Measurements from ENCODE around the gene ASMTL. TPM values are rescaled to one million over a fixed set of nuclear protein-coding genes. Genes with fewer than 3 reads are reported as not detected.

Gene ASMTL, protein sequence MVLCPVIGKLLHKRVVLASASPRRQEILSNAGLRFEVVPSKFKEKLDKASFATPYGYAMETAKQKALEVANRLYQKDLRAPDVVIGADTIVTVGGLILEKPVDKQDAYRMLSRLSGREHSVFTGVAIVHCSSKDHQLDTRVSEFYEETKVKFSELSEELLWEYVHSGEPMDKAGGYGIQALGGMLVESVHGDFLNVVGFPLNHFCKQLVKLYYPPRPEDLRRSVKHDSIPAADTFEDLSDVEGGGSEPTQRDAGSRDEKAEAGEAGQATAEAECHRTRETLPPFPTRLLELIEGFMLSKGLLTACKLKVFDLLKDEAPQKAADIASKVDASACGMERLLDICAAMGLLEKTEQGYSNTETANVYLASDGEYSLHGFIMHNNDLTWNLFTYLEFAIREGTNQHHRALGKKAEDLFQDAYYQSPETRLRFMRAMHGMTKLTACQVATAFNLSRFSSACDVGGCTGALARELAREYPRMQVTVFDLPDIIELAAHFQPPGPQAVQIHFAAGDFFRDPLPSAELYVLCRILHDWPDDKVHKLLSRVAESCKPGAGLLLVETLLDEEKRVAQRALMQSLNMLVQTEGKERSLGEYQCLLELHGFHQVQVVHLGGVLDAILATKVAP
- 27.8 and 32.5 TPM in 2 replicates for total RNA-seq

DNA sequence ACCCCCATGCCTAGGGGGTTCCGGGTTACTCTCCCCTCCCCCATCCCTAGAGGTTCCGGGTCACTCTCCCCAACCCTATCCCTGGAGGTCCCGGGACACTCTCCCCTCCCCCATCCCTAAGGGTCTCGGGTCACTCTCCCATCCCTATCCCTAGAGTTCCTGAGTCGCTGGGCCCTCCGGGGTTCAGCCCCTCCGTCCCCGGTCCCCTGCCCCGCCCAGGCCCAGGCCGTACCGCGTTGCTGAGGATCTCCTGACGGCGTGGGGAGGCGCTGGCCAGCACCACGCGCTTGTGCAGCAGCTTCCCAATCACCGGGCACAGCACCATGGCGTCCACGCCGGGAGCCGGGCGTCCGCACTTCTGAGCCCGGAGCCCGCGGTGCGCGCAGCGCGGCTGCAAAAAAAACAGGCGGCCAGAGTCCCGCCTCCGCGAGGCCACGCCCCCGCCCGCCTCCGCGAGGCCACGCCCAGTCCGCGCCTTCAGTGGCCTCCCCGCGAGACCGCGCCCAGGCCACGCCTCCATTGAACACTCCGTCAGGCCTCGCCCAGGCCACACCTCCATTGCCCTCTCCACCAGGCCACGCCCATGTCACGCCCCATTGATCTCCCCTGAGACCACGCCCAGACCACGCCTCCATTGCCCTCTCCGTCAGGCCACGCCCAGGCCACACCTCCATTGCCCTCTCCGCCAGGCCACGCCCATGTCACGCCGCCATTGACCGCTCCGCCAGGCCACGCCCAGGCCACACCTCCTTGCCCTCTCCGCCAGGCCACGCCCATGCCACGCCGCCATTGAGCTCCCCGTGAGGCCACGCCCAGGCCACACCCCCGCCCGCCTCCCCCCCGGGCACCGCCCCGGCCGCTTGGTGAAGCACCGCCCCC is at the start of gene ASMTL:
Gene ASMTL, minus strand, starts transcription at position 394 of the 879 bp plus-strand sequence. Its CDS starts 69 bp downstream, at position 325.

DNA sequence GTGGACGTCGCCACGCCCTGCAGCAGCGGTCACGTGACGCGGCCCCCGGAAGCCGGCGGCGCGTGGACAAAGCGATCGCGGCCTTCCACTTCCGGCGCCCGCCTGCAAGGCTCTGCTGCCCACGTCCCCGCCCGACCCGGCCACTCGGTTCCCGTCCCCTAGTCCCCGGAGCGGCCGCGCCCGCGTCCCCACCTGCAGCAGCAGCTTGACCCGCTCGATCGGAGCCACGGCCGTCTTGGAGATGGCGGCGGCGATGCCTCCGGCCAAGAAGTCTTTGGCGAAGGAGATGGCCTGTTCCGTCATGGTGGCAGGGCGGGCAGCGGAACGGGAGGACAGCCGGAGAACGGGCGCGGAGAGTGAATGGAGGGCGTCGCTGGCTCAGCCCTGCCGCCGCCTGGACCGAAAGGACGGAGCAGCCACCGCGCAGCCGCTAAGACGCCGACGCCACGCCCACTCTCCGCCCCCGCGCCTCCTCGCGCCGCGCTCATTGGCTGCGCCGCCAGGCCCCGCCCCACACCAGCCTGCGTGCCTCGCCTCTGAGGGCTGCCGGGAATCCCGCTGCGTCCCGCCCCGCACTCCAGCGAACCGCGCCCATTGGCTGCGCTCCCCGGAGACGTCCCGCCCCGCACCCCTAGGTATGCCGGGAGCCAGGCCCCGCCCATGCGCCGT is 60.9 kb downstream of the ASMTL start, which contains the start of gene SLC25A6:
Gene SLC25A6, minus strand, starts transcription at position 407 of the 669 bp plus-strand sequence. Its CDS starts 104 bp downstream, at position 303.

Other genes with a start within 250 kb of the ASMTL start
- gene CRLF2, start 240.3 kb downstream of the ASMTL start, total RNA-seq: not detected in 2 replicates
- not detected in 2 replicates for gene CSF2RA, start 184.1 kb downstream of the ASMTL start, total RNA-seq
- 0.16 TPM in 1 of 2 replicates, not detected in the other for gene IL3RA, start 116.1 kb downstream of the ASMTL start, total RNA-seq
- 206 and 260 TPM in 2 replicates for gene SLC25A6, start 60.8 kb downstream of the ASMTL start, total RNA-seq
- not detected in 2 replicates for gene P2RY8, start 84.3 kb upstream of the ASMTL start, total RNA-seq
- 23.8 and 26.6 TPM in 2 replicates for gene AKAP17A, start 138.7 kb upstream of the ASMTL start, total RNA-seq
- gene ASMT, start 162.2 kb upstream of the ASMTL start, total RNA-seq: 0.12 TPM in 1 of 2 replicates, not detected in the other

Data from hair follicle dermal papilla cell (primary cell).